ENCODE measurements around the gene TULP4. TPM values are rescaled to one million over a fixed set of nuclear protein-coding genes. Genes with fewer than 3 reads are reported as not detected.

TULP4 gene
- polyA plus RNA-seq, 3 donors = 6.5 to 10.6 (median 7.9) TPM

- Mint-ChIP-seq H3K27me3 (ENCODE audit: low read depth in 3 of 3) (peaks cover 0 to 4% (median 0%) of the 10 kb centered on the region in 3 donors), H3K36me3 (no peaks in the 10 kb centered on the region), H3K4me3 (no peak overlapping the region), H3K27ac (no peak overlapping the region), H3K4me1 (no peaks in the 10 kb centered on the region), H3K9me3 (peaks cover 0 to 8% (median 0%) of the 10 kb centered on the region in 7 donors)
- no peak for TF ChIP-seq CTCF (IDR thresholded peaks at IDR 0.05)
- no peak overlapping the region for H3K4me3 ChIP-seq (replicated peaks in 1 of 3; ENCODE audit: low read depth in 2 of 3, low read length in 3 of 3)
- H3K4me1 ChIP-seq (ENCODE audit: control insufficient read depth in 1 of 2, insufficient read depth in 2 of 2, low read length in 2 of 2) = no peaks in the 10 kb centered on the region
- H3K79me2 ChIP-seq (ENCODE audit: insufficient read depth, low read length) = no peaks in the 10 kb centered on the region
- H4K20me1 ChIP-seq (ENCODE audit: insufficient read depth, low read length) = peaks cover 15% of the 10 kb centered on the region
- no peak overlapping the region for H2AFZ ChIP-seq (ENCODE audit: insufficient read depth, low read depth, low read length, poor library complexity, severe bottlenecking)
- H3K27ac ChIP-seq (ENCODE audit: low read depth in 1 of 2, low read length in 2 of 2) = no peak overlapping the region
- DNase-seq = no peak
- H3K9ac ChIP-seq (ENCODE audit: insufficient read depth, low read length, poor library complexity, severe bottlenecking) = no peak overlapping the region
- H3K36me3 ChIP-seq (replicated peaks in 1 of 2; ENCODE audit: control insufficient read depth in 1 of 2, insufficient read depth in 2 of 2, low read length in 2 of 2) = no peaks in the 10 kb centered on the region
- no peak overlapping the region for H3K4me2 ChIP-seq (replicated peaks; ENCODE audit: extremely low read depth, low read length, poor library complexity, severe bottlenecking)
- WGBS (ENCODE audit: insufficient coverage) = 95% methylated on average over 6 of the region's 10 CpGs
- H3K9me3 ChIP-seq (replicated peaks in 1 of 2; ENCODE audit: control insufficient read depth in 1 of 2, insufficient read depth in 1 of 2, low read length in 2 of 2) = no peaks in the 10 kb centered on the region
- intact Hi-C loops (cut with micrococcal nuclease) = no loop called here
- H3K27me3 ChIP-seq (ENCODE audit: control insufficient read depth in 2 of 2, insufficient read depth in 2 of 2, low read length in 2 of 2) = no peaks in the 10 kb centered on the region
Measured at GRCh38 chr6:158264180-158264579, 48.1 kb upstream of the TULP4 start.

GRCh38 chr6:158266131-158266530, 46.1 kb upstream of the TULP4 start:
- 94% methylated on average over 5 of the region's 9 CpGs for WGBS (ENCODE audit: insufficient coverage)
- Mint-ChIP-seq H3K27me3 (ENCODE audit: low read depth in 3 of 3) (peaks cover 0 to 5% (median 0%) of the 10 kb centered on the region in 3 donors), H3K4me1 (no peaks in the 10 kb centered on the region), H3K27ac (no peak overlapping the region), H3K36me3 (no peaks in the 10 kb centered on the region), H3K4me3 (no peak overlapping the region), H3K9me3 (peaks cover 0 to 8% (median 0%) of the 10 kb centered on the region in 7 donors)
- no peak for TF ChIP-seq CTCF (IDR thresholded peaks at IDR 0.05)
- H2AFZ ChIP-seq (ENCODE audit: insufficient read depth, low read depth, low read length, poor library complexity, severe bottlenecking) = no peak overlapping the region
- no peak overlapping the region for H3K9ac ChIP-seq (ENCODE audit: insufficient read depth, low read length, poor library complexity, severe bottlenecking)
- H3K9me3 ChIP-seq (replicated peaks in 1 of 2; ENCODE audit: control insufficient read depth in 1 of 2, insufficient read depth in 1 of 2, low read length in 2 of 2) = no peaks in the 10 kb centered on the region
- H4K20me1 ChIP-seq (ENCODE audit: insufficient read depth, low read length) = peaks cover 15% of the 10 kb centered on the region
- no peak for DNase-seq
- H3K4me2 ChIP-seq (replicated peaks; ENCODE audit: extremely low read depth, low read length, poor library complexity, severe bottlenecking) = no peak overlapping the region
- H3K27me3 ChIP-seq (ENCODE audit: control insufficient read depth in 2 of 2, insufficient read depth in 2 of 2, low read length in 2 of 2) = no peaks in the 10 kb centered on the region
- H3K36me3 ChIP-seq (replicated peaks in 1 of 2; ENCODE audit: control insufficient read depth in 1 of 2, insufficient read depth in 2 of 2, low read length in 2 of 2) = no peaks in the 10 kb centered on the region
- H3K27ac ChIP-seq (ENCODE audit: low read depth in 1 of 2, low read length in 2 of 2) = no peak overlapping the region
- no peak overlapping the region for H3K4me3 ChIP-seq (replicated peaks in 1 of 3; ENCODE audit: low read depth in 2 of 3, low read length in 3 of 3)
- intact Hi-C loops (cut with micrococcal nuclease) = no loop called here
- H3K4me1 ChIP-seq (ENCODE audit: control insufficient read depth in 1 of 2, insufficient read depth in 2 of 2, low read length in 2 of 2) = no peaks in the 10 kb centered on the region
- H3K79me2 ChIP-seq (ENCODE audit: insufficient read depth, low read length) = no peaks in the 10 kb centered on the region
